GM21825 (cell line): Measurements from ENCODE around the gene CREB3L1.
A peak's percentile ranks its signal among the peaks of the same experiment; 100 is the strongest.
"Not testable (repeated sequence)": the region's sequence is repeated elsewhere in the genome, so short reads cannot be mapped to it uniquely, and the experiment has no call there.

Experiments used
- ATAC-seq: cut with Tn5 transposase; IDR thresholded peaks from one replicate; pipeline ENCODE4 v1.9.1; 2021; ENCODE audit warnings: mild to moderate bottlenecking, moderate library complexity; ENCODE audit not compliant: unreplicated experiment

CREB3L1 gene

DNA sequence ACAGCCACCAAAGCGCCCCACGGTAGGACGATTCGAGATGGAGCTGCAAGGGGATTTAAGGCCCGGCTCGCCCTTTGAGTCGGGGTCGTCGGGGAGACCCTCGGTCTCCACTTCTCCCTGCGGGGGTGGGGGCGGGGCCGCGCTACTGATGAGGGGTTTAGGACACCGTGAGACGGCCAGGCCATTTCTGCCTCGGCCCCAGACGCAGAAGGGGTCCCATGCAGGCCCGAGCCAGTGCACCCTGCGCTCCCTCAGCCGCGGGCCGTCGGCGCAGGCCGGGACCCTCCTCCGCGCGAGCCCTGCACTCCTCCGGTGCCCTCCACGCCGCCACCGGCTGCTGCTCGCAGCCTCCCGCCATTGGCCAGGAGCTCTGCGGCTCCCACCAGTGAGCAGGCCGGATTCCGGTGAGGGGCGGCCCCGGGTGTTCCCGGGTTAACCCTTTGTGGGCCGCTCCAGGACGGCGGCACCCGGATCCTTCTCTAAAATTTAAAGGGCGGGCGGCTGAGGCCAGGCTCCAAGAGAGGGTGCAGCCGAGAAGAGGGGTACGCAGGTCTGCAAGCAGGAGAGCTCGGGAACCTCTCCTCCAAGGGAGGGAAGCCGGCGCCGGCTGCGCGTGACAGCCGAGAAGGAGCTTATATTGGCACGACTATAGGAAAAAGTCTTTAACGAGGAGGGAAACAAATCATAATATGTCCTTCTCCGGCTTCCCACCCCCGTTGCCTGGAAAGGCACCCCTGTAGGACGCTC is 18.0 kb downstream of the CREB3L1 start:
- peak; percentile 67 for ATAC-seq

GRCh38 chr11:46296059-46296527 is 18.6 kb downstream of the CREB3L1 start:
- ATAC-seq = no peak

GRCh38 chr11:46296528-46297448 is 19.3 kb downstream of the CREB3L1 start:
- ATAC-seq = no peak

DNA sequence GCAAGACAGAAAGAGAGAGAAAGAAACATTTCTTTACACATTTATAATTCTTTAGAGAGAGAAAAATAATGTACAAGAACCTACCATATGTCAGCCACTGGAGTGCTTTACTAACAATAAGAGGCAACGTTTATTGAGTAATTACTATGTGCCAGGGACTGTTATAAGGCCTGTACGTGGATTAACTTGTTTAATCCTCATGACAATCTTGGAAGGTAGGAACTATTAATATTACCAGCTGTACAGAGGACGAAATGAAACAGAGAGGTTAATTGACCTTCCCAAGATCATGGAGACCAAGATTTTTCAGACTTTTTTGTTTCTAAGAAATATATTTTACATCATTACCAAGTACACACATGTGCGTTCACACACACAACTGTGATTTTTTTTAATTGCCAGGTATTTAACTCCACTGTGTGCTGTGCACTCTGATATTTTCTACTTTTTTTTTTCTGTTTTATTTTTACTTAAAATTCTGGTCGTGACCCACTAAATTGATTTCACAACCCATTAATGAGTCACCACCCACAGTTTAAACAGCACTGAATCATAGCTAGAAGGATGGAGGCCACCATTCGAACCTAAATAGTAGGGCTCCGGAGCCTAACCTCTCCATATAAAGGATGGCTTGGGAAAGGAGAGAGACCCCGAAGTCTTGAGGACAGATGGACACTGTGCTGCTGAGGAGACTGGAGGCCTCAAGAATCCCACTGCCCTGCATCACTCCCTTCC is 21.4 kb downstream of the CREB3L1 start:
- no peak for ATAC-seq

DNA sequence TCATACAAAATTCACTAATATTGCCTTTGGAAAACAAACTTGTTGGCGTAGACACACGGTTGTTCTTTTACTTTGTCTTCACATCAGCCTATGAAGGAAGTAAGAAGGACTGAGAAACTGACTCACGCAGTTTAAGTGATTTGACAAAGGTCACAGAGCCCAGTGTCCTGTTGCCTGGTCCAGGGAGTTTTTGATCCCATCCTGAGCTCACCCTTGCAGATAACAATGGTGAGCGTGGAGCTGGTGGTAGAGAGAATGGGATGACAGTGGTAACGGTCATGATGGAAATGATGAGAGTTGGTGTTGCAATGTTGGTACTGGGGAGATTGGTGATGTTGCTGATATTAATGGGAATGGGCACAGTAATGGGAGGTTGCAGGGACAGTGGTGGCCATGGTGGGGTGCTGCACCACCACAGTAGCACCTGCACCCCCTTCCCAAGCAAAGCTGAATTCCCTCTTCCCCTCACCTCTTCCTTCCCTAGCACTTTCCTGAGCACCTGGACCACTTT is 22.0 kb downstream of the CREB3L1 start:
- no peak for ATAC-seq

DNA sequence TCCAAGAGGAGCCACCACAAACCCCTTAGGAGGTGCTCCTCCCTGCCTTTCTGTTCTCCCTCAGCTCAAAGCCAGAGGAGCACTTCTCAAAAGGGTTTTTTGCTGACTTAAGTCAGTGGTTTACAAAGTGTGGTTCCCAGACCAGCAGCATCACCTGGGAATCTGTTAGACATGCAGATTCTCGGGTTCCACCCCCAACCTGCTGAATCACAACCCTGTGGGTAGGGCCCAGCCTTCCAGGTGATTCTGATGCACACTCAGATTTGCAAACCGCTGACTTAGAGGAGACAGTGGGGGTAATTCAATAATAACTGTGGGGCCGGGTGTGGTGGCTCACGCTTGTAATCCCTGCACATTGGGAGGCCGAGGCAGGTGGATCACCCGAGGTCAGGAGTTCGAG is 22.8 kb downstream of the CREB3L1 start:
- ATAC-seq = no peak

- ATAC-seq = peak; percentile 78
Observed at GRCh38 chr11:46302866-46303265, 25.4 kb downstream of the CREB3L1 start.

DNA sequence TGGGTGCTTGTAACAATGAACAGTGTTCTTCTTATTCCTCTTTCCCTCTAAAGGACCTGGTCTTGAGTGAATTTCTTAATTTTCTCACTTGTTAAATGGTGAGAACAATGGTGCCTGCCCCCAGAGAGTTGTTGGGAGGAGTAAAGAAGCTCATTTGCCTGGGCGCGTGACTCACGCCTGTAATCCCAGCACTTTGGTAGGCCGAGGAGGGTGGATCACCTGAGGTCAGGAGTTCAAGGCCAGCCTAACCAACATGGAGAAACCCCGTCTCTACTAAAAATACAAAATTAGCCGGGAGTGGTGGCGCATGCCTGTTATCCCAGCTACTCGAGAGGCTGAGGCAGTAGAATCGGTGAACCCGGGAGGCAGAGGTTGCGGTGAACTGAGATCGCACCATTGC is 26.6 kb downstream of the CREB3L1 start:
- not testable (repeated sequence) for ATAC-seq

DNA sequence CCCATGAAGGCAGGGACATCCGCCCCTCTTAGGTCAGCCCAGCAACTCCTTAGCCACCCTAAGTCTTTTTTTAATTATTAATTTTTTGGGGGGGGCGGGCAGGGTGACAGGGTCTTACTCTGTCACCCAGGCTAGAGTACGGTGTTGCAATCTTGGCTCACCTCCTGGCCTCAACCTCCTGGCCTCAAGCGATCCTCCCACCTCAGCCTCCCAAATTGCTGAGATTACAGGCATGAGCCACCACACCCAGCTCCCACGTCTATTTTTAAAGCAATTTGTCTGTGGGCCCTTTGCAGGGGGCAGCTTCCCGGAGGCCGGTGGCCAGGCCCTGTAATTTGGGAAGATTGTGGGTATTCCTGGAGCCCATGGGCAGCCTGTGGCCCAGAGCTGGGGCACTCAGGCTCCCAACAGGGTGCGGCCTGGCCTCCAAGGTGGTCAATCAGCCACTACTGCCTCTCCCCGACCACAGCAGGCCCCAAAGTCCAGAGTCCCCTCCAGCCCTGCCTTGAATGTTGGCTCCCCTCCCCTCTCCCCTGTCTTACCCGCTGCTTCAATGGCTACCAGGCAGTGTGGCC is 27.2 kb downstream of the CREB3L1 start:
- ATAC-seq = no peak

GRCh38 chr11:46305295-46305694 is 27.8 kb downstream of the CREB3L1 start:
- ATAC-seq = no peak

- ATAC-seq = no peak
Observed at GRCh38 chr11:46306296-46306853, 28.9 kb downstream of the CREB3L1 start.

- no peak for ATAC-seq
Observed at GRCh38 chr11:46307369-46307768, 29.9 kb downstream of the CREB3L1 start.

DNA sequence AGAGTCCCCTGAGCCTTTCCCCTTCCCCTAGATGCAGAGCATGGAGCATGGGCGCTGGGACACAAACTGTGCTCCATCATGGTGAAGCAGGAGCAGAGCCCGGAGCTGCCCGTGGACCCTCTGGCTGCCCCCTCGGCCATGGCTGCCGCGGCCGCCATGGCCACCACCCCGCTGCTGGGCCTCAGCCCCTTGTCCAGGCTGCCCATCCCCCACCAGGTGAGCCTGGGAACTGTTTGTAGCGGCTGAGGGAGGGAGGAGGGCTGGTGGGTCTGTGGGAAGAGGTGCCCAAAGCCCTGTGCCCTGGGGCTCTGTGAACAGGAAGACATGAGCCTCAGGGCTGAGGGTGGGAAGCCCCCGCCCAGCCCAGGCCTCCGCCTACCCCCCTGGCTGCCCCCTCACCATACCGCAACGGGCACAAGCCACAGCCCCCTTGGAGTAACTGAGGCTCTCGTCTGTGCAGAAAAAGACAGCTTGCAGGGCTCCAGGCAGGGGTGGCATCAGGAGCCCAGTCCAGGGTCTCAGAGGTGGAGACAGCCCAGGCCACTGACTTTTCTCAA is 30.4 kb downstream of the CREB3L1 start:
- no peak for ATAC-seq

DNA sequence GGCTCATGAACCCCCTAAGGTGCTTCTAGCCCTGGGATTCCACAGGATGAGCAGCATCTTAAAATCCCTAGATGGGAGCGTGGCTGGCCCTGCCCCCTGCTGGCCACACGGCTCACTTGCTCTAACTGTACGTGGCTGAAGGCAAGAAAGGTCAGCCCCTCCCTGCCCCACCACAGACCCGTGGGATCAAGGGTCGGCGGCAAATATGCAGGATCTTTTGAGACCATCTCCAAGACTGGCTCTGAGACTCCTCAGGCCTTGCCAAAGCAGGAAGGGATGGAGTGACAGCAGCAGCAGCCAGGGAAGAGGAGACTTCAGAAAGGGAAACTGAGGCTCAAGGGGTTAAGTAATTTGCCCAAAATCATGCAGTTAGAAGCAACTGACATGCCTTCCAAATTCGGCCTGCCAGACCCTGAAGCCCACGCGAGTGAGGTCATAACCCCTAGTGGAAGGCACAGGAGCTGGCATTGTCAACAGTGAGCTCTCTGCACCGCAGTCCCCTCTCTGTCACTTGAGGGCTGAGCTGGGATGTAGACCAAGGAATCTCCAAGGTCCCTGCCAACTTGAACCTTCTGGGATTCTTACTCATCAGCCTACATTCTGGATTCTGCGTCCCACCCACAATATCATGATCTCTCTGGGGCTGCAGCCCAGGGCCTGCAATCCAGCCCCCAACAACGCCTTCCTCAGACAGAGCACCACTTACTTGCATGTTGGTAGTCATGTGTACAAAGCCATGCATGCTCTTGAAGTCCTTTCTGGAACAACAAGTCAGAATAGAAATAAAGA is 31.4 kb downstream of the CREB3L1 start:
- peak; percentile 63 for ATAC-seq

- peak; percentile 51 for ATAC-seq
Observed at GRCh38 chr11:46309814-46310259, 32.4 kb downstream of the CREB3L1 start.

DNA sequence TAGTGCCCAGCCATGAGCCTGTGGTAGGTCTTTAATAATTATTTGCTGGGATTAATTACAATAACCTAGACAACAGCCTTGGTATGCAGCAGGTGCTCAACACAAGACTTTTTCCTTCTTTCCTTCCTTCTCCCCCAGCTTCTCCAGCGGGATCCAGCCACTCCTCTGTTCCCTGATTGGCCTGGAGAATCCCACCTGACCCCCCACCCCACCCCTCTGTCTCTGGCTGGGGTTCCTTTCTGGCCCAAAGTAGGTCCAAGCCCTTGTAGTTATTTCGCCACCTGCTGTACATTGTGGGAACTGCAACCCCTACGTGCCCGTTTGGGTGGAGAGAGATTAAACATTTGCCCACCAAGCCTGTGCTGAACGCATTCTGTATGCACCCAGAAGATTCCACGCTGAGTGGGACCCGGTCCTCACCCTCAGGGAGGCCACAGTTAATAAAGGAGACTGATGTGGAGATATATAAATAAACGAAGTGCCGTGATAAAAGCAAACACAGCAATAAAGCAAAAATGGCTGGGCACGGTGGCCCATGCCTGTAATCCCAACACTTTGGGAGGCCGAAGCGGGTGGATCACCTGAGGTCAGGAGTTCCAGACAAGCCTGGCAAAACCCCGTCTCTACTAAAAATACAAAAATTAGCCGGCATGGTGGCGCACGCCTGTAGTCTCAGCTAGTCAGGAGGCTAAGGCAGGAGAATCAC is 37.7 kb downstream of the CREB3L1 start:
- no peak for ATAC-seq

- ATAC-seq = no peak
Observed at GRCh38 chr11:46315783-46316563, 38.5 kb downstream of the CREB3L1 start.

- ATAC-seq = no peak
Observed at GRCh38 chr11:46319074-46319453, 41.6 kb downstream of the CREB3L1 start.
